Measurements from ENCODE around the gene TMX1.

Gene TMX1

GRCh38 chr14:51242545-51243490 lies 2.8 kb downstream of the TMX1 start:
- no peak for DNase-seq (ENCODE audit: low read depth)

- DNase-seq (ENCODE audit: low read depth): no peak
Observed at GRCh38 chr14:51244591-51244990, 4.5 kb downstream of the TMX1 start.

GRCh38 chr14:51246032-51246431 lies 6.0 kb downstream of the TMX1 start:
- DNase-seq (ENCODE audit: low read depth): no peak

GRCh38 chr14:51248016-51248987 lies 8.3 kb downstream of the TMX1 start:
- no peak for DNase-seq (ENCODE audit: low read depth)

GRCh38 chr14:51251486-51251885 lies 11.4 kb downstream of the TMX1 start:
- no peak for DNase-seq (ENCODE audit: low read depth)

- DNase-seq (ENCODE audit: low read depth): no peak
Observed at GRCh38 chr14:51253880-51254279, 13.8 kb downstream of the TMX1 start.

DNA sequence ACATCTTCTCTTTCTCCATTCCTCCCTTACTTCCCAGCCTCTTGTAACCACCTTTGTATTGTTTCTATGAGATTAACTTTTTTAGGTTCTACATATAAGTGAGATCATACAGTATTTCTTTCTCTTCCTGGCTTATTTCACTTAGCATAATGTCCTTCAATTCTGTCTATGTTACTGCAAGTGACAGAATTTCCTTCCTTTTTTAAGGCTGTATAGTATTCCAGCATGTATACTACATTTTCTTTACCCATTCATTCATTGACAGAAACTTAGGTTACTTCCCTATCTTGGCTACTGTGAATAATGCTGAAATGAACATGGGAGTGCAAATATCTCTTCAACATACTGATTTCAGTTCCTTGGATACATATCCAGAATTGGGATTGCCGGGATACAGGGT lies 18.2 kb downstream of the TMX1 start:
- DNase-seq (ENCODE audit: low read depth): no peak

DNA sequence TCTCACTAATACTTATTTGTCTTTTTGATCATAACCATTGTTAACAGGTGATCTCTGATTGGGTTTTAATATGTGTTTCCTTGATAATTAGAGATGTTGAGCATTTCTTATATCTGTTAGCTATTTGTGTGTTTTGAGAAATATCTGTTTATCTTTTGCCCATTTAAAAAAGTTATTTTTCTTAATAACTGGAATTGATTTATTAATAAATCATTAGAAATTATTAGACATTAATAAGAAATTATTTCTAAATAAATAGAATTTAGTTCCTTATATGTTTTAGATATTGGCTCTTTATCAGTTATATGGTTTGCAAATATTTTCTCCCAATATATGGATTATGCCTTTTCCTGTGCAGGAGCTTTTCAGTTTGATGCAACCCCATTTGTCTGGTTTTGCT lies 18.7 kb downstream of the TMX1 start:
- DNase-seq (ENCODE audit: low read depth): no peak

GRCh38 chr14:51260225-51260624 lies 20.2 kb downstream of the TMX1 start:
- no peak for DNase-seq (ENCODE audit: low read depth)

DNA sequence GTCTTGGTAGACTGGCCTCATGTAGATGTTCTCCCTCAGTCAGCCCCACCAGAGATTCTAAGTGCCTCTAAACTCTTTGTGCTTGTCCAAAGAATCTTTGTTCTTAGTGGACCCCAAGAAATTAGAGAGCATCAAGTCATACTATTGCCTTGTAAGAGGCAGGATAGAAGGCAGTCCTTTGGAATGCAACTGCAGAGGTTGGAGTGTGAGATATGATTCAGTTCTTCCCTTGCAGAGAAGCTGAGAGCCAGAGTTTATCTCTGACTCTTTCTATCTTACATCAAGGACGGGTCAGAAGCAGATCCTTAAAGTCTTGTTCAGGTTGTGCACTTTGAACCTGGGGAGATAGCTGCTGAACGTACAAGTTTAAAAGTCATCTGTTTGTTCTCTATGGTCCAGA lies 21.1 kb downstream of the TMX1 start:
- no peak for DNase-seq (ENCODE audit: low read depth)

- DNase-seq (ENCODE audit: low read depth): no peak
Observed at GRCh38 chr14:51262868-51263267, 22.8 kb downstream of the TMX1 start.

- no peak for DNase-seq (ENCODE audit: low read depth)
Observed at GRCh38 chr14:51269634-51270033, 29.6 kb downstream of the TMX1 start.

DNA sequence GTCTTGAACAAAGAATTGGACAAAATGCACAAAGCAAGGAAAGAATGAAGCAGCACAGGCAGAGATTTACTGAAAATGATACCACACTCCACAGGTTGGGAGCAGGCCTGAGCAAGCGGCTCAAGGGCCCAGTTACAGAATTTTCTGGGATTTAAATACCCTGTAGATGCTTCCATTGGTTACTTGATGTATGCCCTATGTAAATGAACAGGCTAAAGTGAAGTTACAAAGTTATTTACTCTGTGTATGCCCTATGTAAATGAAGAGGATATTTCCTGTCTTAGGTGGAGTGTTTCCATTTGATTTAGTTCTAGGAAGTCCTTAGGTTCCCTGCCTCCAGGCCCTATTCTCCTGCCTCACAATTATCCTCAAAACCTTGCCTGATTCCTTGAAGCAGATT lies 36.6 kb downstream of the TMX1 start:
- no peak for DNase-seq (ENCODE audit: low read depth)

GRCh38 chr14:51277753-51278415 lies 37.8 kb downstream of the TMX1 start:
- DNase-seq (ENCODE audit: low read depth): no peak

DNA sequence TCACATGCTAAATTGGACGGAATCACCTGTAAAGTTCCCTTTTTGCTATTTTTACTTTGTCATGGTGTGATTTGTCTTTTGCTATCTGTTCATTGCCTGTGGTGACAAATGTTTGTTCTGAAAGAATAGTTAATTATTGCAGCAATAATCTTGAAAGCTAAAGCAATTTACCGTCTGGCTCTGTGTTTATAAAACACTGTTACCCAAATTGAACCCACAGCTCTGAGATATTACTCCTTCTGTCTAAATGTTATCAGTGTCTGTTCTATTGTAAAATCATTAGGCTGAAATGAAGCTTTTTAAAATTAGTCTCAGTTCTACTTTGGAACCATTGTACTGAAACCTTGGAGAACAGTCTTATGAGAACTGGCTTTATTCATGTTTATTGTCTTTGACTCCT lies 42.5 kb downstream of the TMX1 start:
- no peak for DNase-seq (ENCODE audit: low read depth)

DNA sequence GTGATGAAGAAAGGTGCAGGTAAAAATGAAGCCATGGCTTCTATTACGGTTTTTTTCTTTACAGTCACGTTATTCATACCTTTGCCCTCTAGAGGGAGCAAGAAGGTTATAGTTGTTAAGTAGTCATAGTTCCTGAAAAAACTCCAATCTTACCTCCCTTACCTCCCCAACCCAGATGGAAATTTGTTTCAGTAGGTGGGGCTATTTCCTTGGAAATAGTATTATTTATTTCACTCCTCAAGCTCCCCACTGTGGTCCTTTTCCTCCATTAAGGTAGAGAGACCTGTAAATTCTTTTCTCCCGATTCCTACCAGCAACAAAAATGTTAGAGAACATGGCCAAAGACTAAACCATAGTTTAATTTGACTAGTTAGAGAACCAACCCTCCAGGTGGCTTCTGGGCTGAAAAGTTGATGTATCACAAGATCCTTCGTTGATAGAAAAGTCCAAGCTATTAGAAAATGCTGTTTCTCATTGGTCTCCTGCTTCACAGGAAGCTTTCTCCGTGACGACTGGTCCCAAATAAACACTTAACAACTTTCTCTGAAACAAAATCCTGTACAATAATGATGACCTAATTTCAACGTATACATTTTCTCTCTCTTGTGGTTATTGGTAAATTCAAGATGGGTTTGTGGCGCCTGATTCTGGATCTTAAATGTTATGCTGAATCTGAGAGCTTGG lies 43.5 kb downstream of the TMX1 start:
- no peak for DNase-seq (ENCODE audit: low read depth)

DNA sequence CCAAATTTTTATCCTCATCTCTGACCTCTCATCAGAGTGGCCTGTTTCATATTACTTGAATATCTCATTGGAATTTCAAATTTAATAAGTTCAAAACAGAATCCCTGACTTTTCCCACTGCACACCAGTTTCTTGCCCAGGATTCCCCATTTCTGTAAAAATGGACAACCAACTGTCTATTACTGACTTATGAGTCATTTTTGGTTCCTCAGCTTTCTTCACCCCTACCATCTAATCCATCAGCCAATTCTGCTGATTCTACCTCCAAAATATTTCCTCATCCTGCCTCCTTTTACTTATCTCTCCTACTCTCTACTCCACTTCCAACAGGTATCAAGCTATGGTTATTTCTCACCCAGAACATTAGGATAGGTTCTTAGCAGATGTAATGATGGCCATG lies 44.2 kb downstream of the TMX1 start:
- no peak for DNase-seq (ENCODE audit: low read depth)

DNA sequence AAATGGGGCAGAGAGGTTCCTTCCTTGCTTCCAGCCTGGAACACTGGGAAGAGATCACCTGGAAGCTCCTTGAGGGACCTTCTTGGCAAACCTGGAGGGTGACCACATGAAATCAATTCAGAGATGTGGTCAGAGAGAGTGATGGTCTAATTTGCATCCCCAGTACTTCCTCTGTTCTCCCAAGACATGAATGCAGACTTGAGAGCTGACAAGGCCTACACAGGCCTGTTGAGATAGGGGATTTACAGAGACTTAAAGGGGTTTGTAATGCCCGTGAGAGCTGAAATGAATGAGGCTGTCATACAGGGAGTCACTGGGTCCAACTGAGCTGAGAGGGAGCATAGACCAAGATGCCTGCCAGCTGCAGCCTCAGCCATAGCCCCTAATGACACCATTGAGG lies 45.1 kb downstream of the TMX1 start:
- DNase-seq (ENCODE audit: low read depth): no peak

- DNase-seq (ENCODE audit: low read depth): no peak
Observed at GRCh38 chr14:51289169-51289568, 49.1 kb downstream of the TMX1 start.

- no peak for DNase-seq (ENCODE audit: low read depth)
Observed at GRCh38 chr14:51290132-51290531, 50.1 kb downstream of the TMX1 start.

- DNase-seq (ENCODE audit: low read depth): no peak
Observed at GRCh38 chr14:51291016-51291415, 51.0 kb downstream of the TMX1 start.

Data from activated T-helper 1 cell treated with Interleukin-2 at 50 U/mL for 16 hours (primary cell).